Loucy (cell line): ENCODE results near the gene TMEM134.

Source experiments
- H2AFZ ChIP-seq: fragments of 200-600 bp; sonication (generic); 2 replicates; pipeline ENCODE4 v1.6.0; 2016; ENCODE audit warnings: antibody characterized with exemption, mild to moderate bottlenecking, low read length, moderate library complexity
- H3F3A ChIP-seq: fragments of 200-600 bp; 2 replicates; pipeline ENCODE4 v1.6.0; 2016; ENCODE audit warnings: antibody characterized with exemption, low read depth, mild to moderate bottlenecking
- H3K27me3 ChIP-seq: fragments of 200-600 bp; sonication (generic); 2 replicates; pipeline ENCODE4 v1.6.1; 2014; ENCODE audit warnings: low read length, mild to moderate bottlenecking; ENCODE audit not compliant: insufficient read depth, poor library complexity, severe bottlenecking
- H3K36me3 ChIP-seq: fragments of 200-600 bp; sonication (generic); 2 replicates; pipeline ENCODE4 v1.6.1; 2016; ENCODE audit warnings: low read length; ENCODE audit not compliant: insufficient read depth
- H3K4me1 ChIP-seq: fragments of 200-600 bp; sonication (generic); 2 replicates; pipeline ENCODE4 v1.5.1; 2014; ENCODE audit warnings: low read length, mild to moderate bottlenecking; ENCODE audit not compliant: insufficient read depth, poor library complexity, severe bottlenecking
- H3K4me2 ChIP-seq: fragments of 200-600 bp; sonication (generic); 2 replicates; pipeline ENCODE4 v1.6.0; 2014; ENCODE audit warnings: antibody characterized with exemption, low read length, low read depth, mild to moderate bottlenecking; ENCODE audit not compliant: poor library complexity, severe bottlenecking
- H3K4me3 ChIP-seq: fragments of 200-600 bp; sonication (generic); 2 replicates; pipeline ENCODE4 v1.5.1; 2014; ENCODE audit warnings: low read length, mild to moderate bottlenecking, mixed read lengths; ENCODE audit not compliant: poor library complexity, severe bottlenecking
- H3K79me2 ChIP-seq: fragments of 200-600 bp; sonication (generic); 2 replicates; pipeline ENCODE4 v1.6.1; 2014; ENCODE audit warnings: low read length; ENCODE audit not compliant: insufficient read depth
- H3K9ac ChIP-seq: fragments of 200-600 bp; sonication (generic); 2 replicates; pipeline ENCODE4 v1.6.0; 2014; ENCODE audit warnings: mild to moderate bottlenecking, low read depth, low read length, moderate library complexity; ENCODE audit not compliant: poor library complexity, severe bottlenecking
- H3K9me2 ChIP-seq: fragments of 200-600 bp; sonication (generic); replicated peaks from 2 replicates; pipeline ENCODE4 v1.6.1; 2016; ENCODE audit warnings: low read depth, low read length, mixed read lengths
- H3K9me3 ChIP-seq: fragments of 200-600 bp; sonication (generic); 2 replicates; pipeline ENCODE4 v1.6.1; 2014; ENCODE audit warnings: mild to moderate bottlenecking, antibody characterized with exemption, low read length, low read depth; ENCODE audit not compliant: insufficient read depth
- H4K20me1 ChIP-seq: fragments of 200-600 bp; sonication (generic); 2 replicates; pipeline ENCODE4 v1.6.0; 2014; ENCODE audit warnings: antibody characterized with exemption, low read length, mild to moderate bottlenecking; ENCODE audit not compliant: insufficient read depth, poor library complexity, severe bottlenecking
- CTCF ChIP-seq: fragments of 200-600 bp; sonication (generic); conservative IDR thresholded peaks from 2 replicates; pipeline ENCODE4 v1.5.1; 2014; ENCODE audit warnings: mild to moderate bottlenecking, antibody characterized with exemption, low read length
- EZH2phosphoT487 ChIP-seq: fragments of 200-600 bp; IDR thresholded peaks from 2 replicates; pipeline ENCODE4 v1.6.1; 2018; ENCODE audit warnings: antibody characterized with exemption, mild to moderate bottlenecking, moderate library complexity, borderline replicate concordance

The TMEM134 gene

GRCh38 chr11:67436459-67437081 lies 32.5 kb downstream of the TMEM134 start:
- peak overlapping the region; percentile 100 for H3K4me3 ChIP-seq
- peak overlapping the region; percentile 96 for H3K4me2 ChIP-seq
- H3K36me3 ChIP-seq: peaks cover 20% of the 10 kb centered on the region; the same call in 1 of the 2 replicates

GRCh38 chr11:67435727-67436458 lies 33.2 kb downstream of the TMEM134 start:
- Histone ChIP-seq H3K9ac (peak overlapping the region; percentile 100), H3K9me2 (no peaks in the 10 kb centered on the region), H3K4me2 (peak overlapping the region; percentile 96)

More at GRCh38 chr11:67436459-67437081, 32.5 kb downstream of the TMEM134 start:
- peak overlapping the region; percentile 100 for H3K9ac ChIP-seq
- H3F3A ChIP-seq: 0 out of 2 replicates have a peak, but pooled peaks cover 4% of the 10 kb centered on the region
- no peaks in the 10 kb centered on the region for H3K9me2 ChIP-seq
- TF ChIP-seq EZH2phosphoT487: no peak
- TF ChIP-seq CTCF: no peak
- no peaks in the 10 kb centered on the region for H3K27me3 ChIP-seq
- H3K4me1 ChIP-seq: peaks cover 53% of the 10 kb centered on the region
- no peak overlapping the region for H2AFZ ChIP-seq
- H4K20me1 ChIP-seq: peaks cover 50% of the 10 kb centered on the region
- peaks cover 87% of the 10 kb centered on the region for H3K79me2 ChIP-seq
- no peaks in the 10 kb centered on the region for H3K9me3 ChIP-seq

More at GRCh38 chr11:67435727-67436458, 33.2 kb downstream of the TMEM134 start:
- Histone ChIP-seq H3K27me3 (no peaks in the 10 kb centered on the region), H3K4me1 (peaks cover 53% of the 10 kb centered on the region), H3F3A (0 out of 2 replicates have a peak, but pooled peaks cover 4% of the 10 kb centered on the region), H4K20me1 (peaks cover 50% of the 10 kb centered on the region), H3K4me3 (peak overlapping the region; percentile 100), H3K36me3 (peaks cover 20% of the 10 kb centered on the region; the same call in 1 of the 2 replicates), H3K79me2 (peaks cover 92% of the 10 kb centered on the region), H2AFZ (no peak overlapping the region), H3K9me3 (no peaks in the 10 kb centered on the region)
- TF ChIP-seq EZH2phosphoT487 (no peak), CTCF (no peak)
